ENCODE data around the gene ZNF79. TPM values are rescaled to one million over a fixed set of nuclear protein-coding genes. Genes with fewer than 3 reads are reported as not detected.

The ZNF79 gene
- total and polyA plus RNA-seq, 9 of the 15 experiments (the other 6 are each of a cell fraction or from before 2014, with no cell fraction given): 0.62 to 7.0 (median 4.1) TPM

GRCh38 chr9:127384016-127384730, 40.0 kb upstream of the ZNF79 start:
- Histone ChIP-seq H3K27ac (ENCODE audit: extremely low read depth, low read depth, low read length) (no peak overlapping the region), H3K9me1 (ENCODE audit: control insufficient read depth, insufficient read depth, low read length) (no peaks in the 10 kb centered on the region), H3K36me3 (ENCODE audit: control insufficient read depth, insufficient read depth, low read length) (no peaks in the 10 kb centered on the region), H4K20me1 (replicated peaks; ENCODE audit: control insufficient read depth, insufficient read depth, low read length) (peaks cover 4% of the 10 kb centered on the region; the same call in 1 of the 2 replicates), H3K27me3 (ENCODE audit: control insufficient read depth in 2 of 2, insufficient read depth in 2 of 2, low read length in 2 of 2) (peaks cover 29 to 37% of the 10 kb centered on the region in 2 experiments; a peak in 4 of 5 replicates), H2AFZ (ENCODE audit: low read depth, low read length) (no peak overlapping the region), H3K4me2 (ENCODE audit: insufficient read depth, low read length) (no peak overlapping the region), H3K4me3 (no peak overlapping the region), H3K9ac (ENCODE audit: insufficient read depth in 1 of 2, low read depth in 2 of 2, low read length in 2 of 2) (no peak overlapping the region), H3K79me2 (ENCODE audit: control insufficient read depth, insufficient read depth, low read length) (no peaks in the 10 kb centered on the region), H3K4me1 (replicated peaks in 1 of 2; ENCODE audit: control insufficient read depth in 2 of 2, insufficient read depth in 2 of 2, low read length in 2 of 2) (no peaks in the 10 kb centered on the region), H3K9me3 (replicated peaks; ENCODE audit: control insufficient read depth, insufficient read depth, low read depth, low read length) (no peaks in the 10 kb centered on the region)
- intact Hi-C loops (cut with micrococcal nuclease) (no loop called here), in situ Hi-C loops (cut with MboI) (no loop called here)
- CTCF ChIA-PET (ENCODE audit: low intra/inter-chr PET ratio): no interaction called here
- TF ChIP-seq ZNF644 (tag; IDR thresholded peaks at IDR 0.05; ENCODE audit: low read depth): no peak
- TF ChIP-seq THAP7 (CRISPR knock-in tag; IDR thresholded peaks at IDR 0.05): no peak
- no peak for TF ChIP-seq TARDBP (IDR thresholded peaks at IDR 0.05)
- peak; percentile 88 for TF ChIP-seq ZNF263 (CRISPR knock-in tag; IDR thresholded peaks at IDR 0.05; ENCODE audit: borderline replicate concordance)
- no peak for TF ChIP-seq FOS (IDR thresholded peaks at IDR 0.05; ENCODE audit: extremely low read depth, insufficient read length)
- no peak for TF ChIP-seq ARID1B (IDR thresholded peaks at IDR 0.05)
- no peak for TF ChIP-seq ZNF282 (CRISPR knock-in tag; IDR thresholded peaks at IDR 0.05)
- TF ChIP-seq HDAC6 (IDR thresholded peaks at IDR 0.05; ENCODE audit: low read depth, low read length): no peak
- WGBS (ENCODE audit: insufficient coverage, low coverage, missing lambda C conversion rate): 8% methylated on average over 9 of the region's 11 CpGs
- POLR2A ChIA-PET: no interaction called here
- no TSS peak for BruUV-seq (replicated peaks)
- FAIRE-seq (no peak), DNase-seq (ENCODE audit: extremely low read depth in 1 of 4, low spot score in 3 of 4) (peak in 1 of 4 experiments; percentile 5), ATAC-seq (no peak)
